Glutamatergic neuron (in vitro differentiated cells): Measurements from ENCODE around the gene NAA25. TPM values are rescaled to one million over a fixed set of nuclear protein-coding genes. Genes with fewer than 3 reads are reported as not detected.
A peak's percentile ranks its signal among the peaks of the same experiment; 100 is the strongest.

Source experiments
- DNase-seq: peaks from one replicate; pipeline ENCODE4 v3.0.0; 2022
- H3K27ac Mint-ChIP-seq: one replicate; pipeline ENCODE4 v1.8.0; 2020; ENCODE audit warnings: mild to moderate bottlenecking, mixed read lengths, inconsistent platforms; ENCODE audit not compliant: unreplicated experiment
- H3K27me3 Mint-ChIP-seq: one replicate; pipeline ENCODE4 v1.8.0; 2020; ENCODE audit warnings: mild to moderate bottlenecking, moderate library complexity, mixed read lengths, inconsistent platforms; ENCODE audit not compliant: unreplicated experiment
- H3K36me3 Mint-ChIP-seq: one replicate; pipeline ENCODE4 v1.8.0; 2020; ENCODE audit warnings: mild to moderate bottlenecking, mixed read lengths, inconsistent platforms; ENCODE audit not compliant: unreplicated experiment
- H3K4me1 Mint-ChIP-seq: one replicate; pipeline ENCODE4 v1.8.0; 2020; ENCODE audit warnings: mild to moderate bottlenecking, low read depth, mixed read lengths, inconsistent platforms; ENCODE audit not compliant: unreplicated experiment
- H3K4me3 Mint-ChIP-seq: one replicate; pipeline ENCODE4 v1.8.0; 2020; ENCODE audit warnings: mild to moderate bottlenecking, mixed read lengths, inconsistent platforms; ENCODE audit not compliant: unreplicated experiment
- H3K9me3 Mint-ChIP-seq: one replicate; pipeline ENCODE4 v1.8.0; 2020; ENCODE audit warnings: mild to moderate bottlenecking, moderate library complexity, mixed read lengths, inconsistent platforms; ENCODE audit not compliant: unreplicated experiment
- CTCF ChIP-seq: fragments of 200-600 bp; sonication (generic); IDR thresholded peaks from one replicate; pipeline ENCODE4 v1.5.0; 2021; ENCODE audit not compliant: partially characterized antibody, unreplicated experiment
- long read RNA-seq: library from polyadenylated mRNA; unstranded; transcript quantifications from one replicate; pipeline ENCODE4 v2.0.0, GENCODE V29; 2020; ENCODE audit not compliant: unreplicated experiment
- total RNA-seq: library from RNA; stranded (reverse); fragmentation: NEBNext Ultra II Directional; extraction: Animal tissue kit (Norgen Biotek cat#: 25700); gene quantifications from one replicate; pipeline ENCODE4 v1.2.1, GENCODE V29; 2021; ENCODE audit not compliant: unreplicated experiment

Gene NAA25
- total RNA-seq: 34.8 TPM
- long read RNA-seq, partial matches to known transcripts: 9 of 14 reads
- long read RNA-seq, other reads (novel, unspliced or antisense): 5 of 14 reads

GRCh38 chr12:112108202-112109079 lies at the start of gene NAA25:
TSS of gene NAA25 (minus strand) at chr12:112108783. CDS start at chr12:112108773, 10 bp downstream.
- H3K4me1 Mint-ChIP-seq: peaks cover 9% of the 10 kb centered on the region
- H3K27ac Mint-ChIP-seq: peak within 1 kb of the TSS; percentile 96
- peaks cover 5% of the 10 kb centered on the region for H3K9me3 Mint-ChIP-seq
- no peaks in the 10 kb centered on the region for H3K36me3 Mint-ChIP-seq
- peak within 1 kb of the TSS; percentile 97 for H3K4me3 Mint-ChIP-seq
- peak; percentile 95 for DNase-seq
- peaks cover 8% of the 10 kb centered on the region for H3K27me3 Mint-ChIP-seq
- no peak for TF ChIP-seq CTCF

- Mint-ChIP-seq H3K9me3 (peaks cover 20% of the 10 kb centered on the region), H3K27me3 (peaks cover 11% of the 10 kb centered on the region), H3K4me3 (no peak overlapping the region), H3K27ac (no peak overlapping the region), H3K4me1 (no peaks in the 10 kb centered on the region), H3K36me3 (peaks cover 51% of the 10 kb centered on the region)
- DNase-seq: no peak
- no peak for TF ChIP-seq CTCF
Measured at GRCh38 chr12:112153893-112154219, 45.3 kb upstream of the NAA25 start.

- H3K4me3 Mint-ChIP-seq: no peak overlapping the region
- no peak for DNase-seq
- peaks cover 20% of the 10 kb centered on the region for H3K9me3 Mint-ChIP-seq
- H3K4me1 Mint-ChIP-seq: no peaks in the 10 kb centered on the region
- H3K36me3 Mint-ChIP-seq: peaks cover 46% of the 10 kb centered on the region
- H3K27me3 Mint-ChIP-seq: peaks cover 11% of the 10 kb centered on the region
- no peak overlapping the region for H3K27ac Mint-ChIP-seq
- no peak for TF ChIP-seq CTCF
Measured at GRCh38 chr12:112153181-112153892, 44.8 kb upstream of the NAA25 start.

- Mint-ChIP-seq H3K27ac (no peak overlapping the region), H3K36me3 (peaks cover 35% of the 10 kb centered on the region), H3K27me3 (peaks cover 8% of the 10 kb centered on the region), H3K9me3 (peaks cover 20% of the 10 kb centered on the region), H3K4me1 (no peaks in the 10 kb centered on the region), H3K4me3 (no peak overlapping the region)
- TF ChIP-seq CTCF: no peak
- DNase-seq: no peak
Measured at GRCh38 chr12:112151766-112152541, 43.4 kb upstream of the NAA25 start.
